Cardiac muscle cell (in vitro differentiated cells and primary cell): ENCODE measurements around the gene SLC1A2. TPM values are rescaled to one million over a fixed set of nuclear protein-coding genes. Genes with fewer than 3 reads are reported as not detected.
A peak's percentile ranks its signal among the peaks of the same experiment; 100 is the strongest.

Experiments
- DNase-seq, 2 donors: peaks; one replicate each; pipeline versions ENCODE4 v3.0.0 to v3.0.0-alpha.2; 2010 to 2017; ENCODE audit warnings: low read depth in 1 of 2, low spot score in 1 of 2
- H3K27ac ChIP-seq: fragments of 200-600 bp; sonication (generic); 2 replicates; pipeline ENCODE4 v1.5.1; 2016
- H3K27me3 ChIP-seq: fragments of 200-600 bp; sonication (generic); 2 replicates; pipeline ENCODE4 v1.6.0; 2016; ENCODE audit warnings: control low read depth
- H3K36me3 ChIP-seq: fragments of 200-600 bp; sonication (generic); 2 replicates; pipeline ENCODE4 v1.5.1; 2016; ENCODE audit warnings: control low read depth
- H3K4me1 ChIP-seq: fragments of 200-600 bp; sonication (generic); 2 replicates; pipeline ENCODE4 v1.8.1; 2017; ENCODE audit warnings: low read depth, mild to moderate bottlenecking, mixed run types
- H3K4me3 ChIP-seq: fragments of 200-600 bp; sonication (generic); 2 replicates; pipeline ENCODE4 v1.5.1; 2016; ENCODE audit warnings: mild to moderate bottlenecking
- H3K9me3 ChIP-seq: fragments of 200-600 bp; sonication (generic); 2 replicates; pipeline ENCODE4 v1.5.1; 2017; ENCODE audit warnings: low read depth, mild to moderate bottlenecking, control low read depth
- polyA plus RNA-seq: library from polyadenylated mRNA; unstranded; fragments of >200 nt; fragmentation: Nextera tagmentation; extraction: Ambion mirVana; gene quantifications from 2 replicates; pipeline ENCODE4 v1.2.1, GENCODE V29; 2016
- total RNA-seq: library from RNA; depleted of rRNA; stranded (reverse); fragments of >200 nt; gene quantifications from 2 replicates; pipeline ENCODE4 v1.2.3, GENCODE V29; 2016
- TF ChIP-seq, protein P1 (sequence below): IDR thresholded peaks from 2 replicates; pipeline ENCODE4 v1.5.1; 2012; ENCODE audit warnings: low read depth, mild to moderate bottlenecking, low read length

The SLC1A2 gene
- total and polyA plus RNA-seq, 2 experiments from 2014 or later: 0.76 to 1.3 TPM

DNA sequence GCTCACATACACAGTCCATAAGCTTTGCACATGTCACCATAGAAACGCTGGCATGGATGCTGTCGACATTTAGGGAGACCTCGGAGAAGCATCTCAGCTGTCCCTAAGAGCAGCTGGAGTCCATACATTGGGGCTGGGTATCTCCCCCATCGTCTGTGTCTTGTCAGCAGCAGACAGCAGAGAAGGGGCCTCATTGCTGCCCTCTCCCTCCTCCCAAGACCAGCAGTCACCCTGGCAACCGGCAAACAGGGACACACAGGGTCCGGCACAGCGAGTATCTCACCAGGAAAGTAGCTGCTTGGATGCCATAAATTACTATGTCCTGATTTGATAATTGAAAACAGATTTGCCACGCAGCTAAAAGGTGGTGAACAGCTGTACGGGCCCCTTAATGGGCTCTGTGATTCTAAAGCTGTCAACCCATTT, 196.0 kb downstream of the SLC1A2 start:
- TF ChIP-seq, protein P1, sequence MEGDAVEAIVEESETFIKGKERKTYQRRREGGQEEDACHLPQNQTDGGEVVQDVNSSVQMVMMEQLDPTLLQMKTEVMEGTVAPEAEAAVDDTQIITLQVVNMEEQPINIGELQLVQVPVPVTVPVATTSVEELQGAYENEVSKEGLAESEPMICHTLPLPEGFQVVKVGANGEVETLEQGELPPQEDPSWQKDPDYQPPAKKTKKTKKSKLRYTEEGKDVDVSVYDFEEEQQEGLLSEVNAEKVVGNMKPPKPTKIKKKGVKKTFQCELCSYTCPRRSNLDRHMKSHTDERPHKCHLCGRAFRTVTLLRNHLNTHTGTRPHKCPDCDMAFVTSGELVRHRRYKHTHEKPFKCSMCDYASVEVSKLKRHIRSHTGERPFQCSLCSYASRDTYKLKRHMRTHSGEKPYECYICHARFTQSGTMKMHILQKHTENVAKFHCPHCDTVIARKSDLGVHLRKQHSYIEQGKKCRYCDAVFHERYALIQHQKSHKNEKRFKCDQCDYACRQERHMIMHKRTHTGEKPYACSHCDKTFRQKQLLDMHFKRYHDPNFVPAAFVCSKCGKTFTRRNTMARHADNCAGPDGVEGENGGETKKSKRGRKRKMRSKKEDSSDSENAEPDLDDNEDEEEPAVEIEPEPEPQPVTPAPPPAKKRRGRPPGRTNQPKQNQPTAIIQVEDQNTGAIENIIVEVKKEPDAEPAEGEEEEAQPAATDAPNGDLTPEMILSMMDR: no peak
- Histone ChIP-seq H3K4me3 (no peak overlapping the region), H3K4me1 (peaks cover 8% of the 10 kb centered on the region), H3K9me3 (no peaks in the 10 kb centered on the region), H3K27me3 (no peaks in the 10 kb centered on the region), H3K27ac (no peak overlapping the region), H3K36me3 (no peaks in the 10 kb centered on the region)
- peak; percentile 31 to 64 for DNase-seq

DNA sequence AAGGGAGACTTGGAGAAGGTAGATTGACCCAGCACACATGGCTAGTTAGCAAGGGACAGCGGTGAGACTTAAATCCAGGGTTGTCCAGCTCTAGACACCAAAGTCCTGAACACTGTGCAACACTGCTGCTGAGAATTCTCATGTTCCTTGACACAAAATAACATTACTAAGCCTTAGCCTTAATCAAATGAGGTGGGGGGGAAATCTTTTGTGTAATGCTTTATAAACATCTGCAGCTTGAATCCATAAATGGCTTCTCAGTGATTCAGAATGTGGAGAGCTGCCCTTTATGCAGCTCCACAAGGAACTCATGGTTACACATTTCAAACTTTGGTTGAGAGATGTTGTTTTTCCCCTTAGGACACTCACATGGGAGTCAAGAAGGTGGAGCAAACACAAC, 200.4 kb downstream of the SLC1A2 start:
- Histone ChIP-seq H3K27ac (no peak overlapping the region), H3K9me3 (no peaks in the 10 kb centered on the region), H3K4me1 (peaks cover 8% of the 10 kb centered on the region), H3K36me3 (no peaks in the 10 kb centered on the region), H3K27me3 (no peaks in the 10 kb centered on the region), H3K4me3 (no peak overlapping the region)
- no peak for DNase-seq
- TF ChIP-seq, protein P1: no peak

DNA sequence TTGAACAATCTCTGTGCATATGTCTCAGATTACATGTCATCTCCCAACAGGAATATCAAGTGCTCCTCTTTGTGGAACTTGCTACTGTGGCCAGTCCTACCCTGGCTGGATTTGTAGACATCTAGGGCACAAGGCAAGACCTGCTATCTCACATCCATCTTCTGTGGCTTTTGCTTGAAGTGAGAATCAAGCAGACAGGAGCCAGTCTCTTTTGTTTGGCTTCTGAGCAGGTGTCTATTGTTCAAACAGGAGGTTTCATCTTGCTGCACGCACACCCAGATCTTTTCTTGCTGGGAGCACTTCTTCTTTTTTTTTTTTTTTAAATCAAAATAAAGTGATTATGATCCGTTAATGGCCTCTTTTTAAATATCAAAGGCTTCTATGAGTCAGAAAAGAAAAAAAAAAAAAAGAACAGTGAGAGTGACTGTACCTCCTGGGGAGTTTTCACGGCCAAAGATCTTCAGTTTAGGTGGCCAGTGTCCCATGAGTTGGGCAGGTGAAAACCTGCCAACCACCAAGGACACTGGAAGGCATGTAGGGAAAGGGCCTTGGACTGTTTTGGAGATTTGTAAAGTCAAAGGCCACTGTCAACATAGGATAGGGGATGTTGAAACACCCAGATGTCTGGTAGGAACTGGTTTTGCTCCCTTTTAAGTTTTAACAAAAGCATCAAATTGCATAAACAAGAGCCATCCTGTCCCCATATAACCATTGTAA, 202.2 kb downstream of the SLC1A2 start:
- H3K4me1 ChIP-seq: no peaks in the 10 kb centered on the region
- H3K27ac ChIP-seq: no peak overlapping the region
- no peaks in the 10 kb centered on the region for H3K27me3 ChIP-seq
- TF ChIP-seq, protein P1: no peak
- H3K4me3 ChIP-seq: no peak overlapping the region
- no peaks in the 10 kb centered on the region for H3K36me3 ChIP-seq
- H3K9me3 ChIP-seq: no peaks in the 10 kb centered on the region
- no peak for DNase-seq

DNA sequence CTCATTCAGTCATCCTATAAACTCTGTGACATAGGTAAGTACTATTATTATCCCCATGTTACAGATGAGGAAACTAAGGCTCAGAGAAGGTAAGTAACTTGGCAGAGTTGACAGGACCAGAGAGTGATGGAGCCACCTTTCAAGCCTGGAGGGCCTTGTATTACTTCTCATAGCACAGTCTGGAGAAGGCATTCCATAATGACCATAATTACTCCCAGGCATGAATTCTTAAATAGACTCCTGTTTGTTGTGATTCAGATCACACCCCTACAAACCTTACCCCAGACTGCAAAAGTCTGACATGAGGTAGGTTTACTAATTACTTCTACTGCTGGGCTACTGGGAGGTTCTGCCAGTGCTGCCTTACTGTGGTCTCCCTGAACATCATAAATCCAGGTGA, 203.4 kb downstream of the SLC1A2 start:
- no peak overlapping the region for H3K4me3 ChIP-seq
- no peak overlapping the region for H3K27ac ChIP-seq
- no peak for DNase-seq
- no peaks in the 10 kb centered on the region for H3K27me3 ChIP-seq
- no peaks in the 10 kb centered on the region for H3K4me1 ChIP-seq
- H3K9me3 ChIP-seq: no peaks in the 10 kb centered on the region
- H3K36me3 ChIP-seq: no peaks in the 10 kb centered on the region
- TF ChIP-seq, protein P1: no peak

DNA sequence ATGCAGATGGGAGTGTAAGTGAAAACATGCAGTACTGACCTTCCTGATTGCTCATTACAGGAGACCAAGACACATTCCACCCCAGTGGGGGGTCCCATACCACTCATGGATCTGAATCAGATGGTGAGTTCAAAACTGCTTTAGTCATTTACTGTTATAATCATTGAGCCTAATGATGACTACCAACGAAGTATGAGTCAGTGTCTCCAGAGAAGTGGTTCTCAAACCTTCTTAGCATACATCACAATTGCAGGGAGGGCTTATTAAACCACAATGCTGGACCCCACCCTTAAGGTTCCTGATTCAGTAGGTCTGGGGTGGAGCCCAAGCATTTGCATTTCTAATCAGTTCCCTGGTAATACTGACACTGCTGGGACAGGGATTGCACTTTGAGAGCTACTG, 204.6 kb downstream of the SLC1A2 start:
- Histone ChIP-seq H3K9me3 (no peaks in the 10 kb centered on the region), H3K27me3 (no peaks in the 10 kb centered on the region), H3K27ac (no peak overlapping the region), H3K36me3 (no peaks in the 10 kb centered on the region), H3K4me3 (no peak overlapping the region), H3K4me1 (no peaks in the 10 kb centered on the region)
- TF ChIP-seq, protein P1: no peak
- DNase-seq: peak in 1 of 2 donors; percentile 86
